Measurements from ENCODE around the gene CDK14.
"Not testable (repeated sequence)": the region's sequence is repeated elsewhere in the genome, so short reads cannot be mapped to it uniquely, and the experiment has no call there.

CDK14 gene

DNA sequence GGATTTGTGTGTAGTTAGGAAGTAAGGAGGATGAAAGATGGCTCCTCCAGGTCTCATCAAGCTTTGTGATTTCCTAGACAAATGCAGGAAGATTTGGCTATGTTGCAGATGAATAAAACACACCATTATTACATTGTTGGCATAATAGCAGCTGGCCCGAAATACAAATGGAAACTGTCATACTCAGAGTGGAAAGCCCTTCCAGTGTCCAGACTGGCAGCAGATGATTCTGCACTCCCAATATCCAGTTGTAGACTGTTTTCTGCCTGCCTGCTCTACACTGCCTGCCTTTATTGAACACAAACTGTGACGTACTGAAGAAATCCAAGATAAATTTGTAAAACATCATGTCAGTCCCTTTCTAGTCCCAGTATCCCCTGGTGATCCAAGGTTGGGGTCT, 568.4 kb downstream of the CDK14 start:
- Histone ChIP-seq H3K4me1 (ENCODE audit: control insufficient read depth in 1 of 2, insufficient read depth in 1 of 2, low read depth in 1 of 2, low read length in 1 of 2) (peaks cover 8 to 19% of the 10 kb centered on the region in 2 experiments), H3K36me3 (no peaks in the 10 kb centered on the region), H3K27me3 (no peaks in the 10 kb centered on the region), H3K27ac (peak overlapping the region; percentile 48), H3K9me3 (no peaks in the 10 kb centered on the region), H3K4me3 (ENCODE audit: low read depth in 1 of 2, low read length in 1 of 2) (no peak overlapping the region)
- TF ChIP-seq, protein P1, sequence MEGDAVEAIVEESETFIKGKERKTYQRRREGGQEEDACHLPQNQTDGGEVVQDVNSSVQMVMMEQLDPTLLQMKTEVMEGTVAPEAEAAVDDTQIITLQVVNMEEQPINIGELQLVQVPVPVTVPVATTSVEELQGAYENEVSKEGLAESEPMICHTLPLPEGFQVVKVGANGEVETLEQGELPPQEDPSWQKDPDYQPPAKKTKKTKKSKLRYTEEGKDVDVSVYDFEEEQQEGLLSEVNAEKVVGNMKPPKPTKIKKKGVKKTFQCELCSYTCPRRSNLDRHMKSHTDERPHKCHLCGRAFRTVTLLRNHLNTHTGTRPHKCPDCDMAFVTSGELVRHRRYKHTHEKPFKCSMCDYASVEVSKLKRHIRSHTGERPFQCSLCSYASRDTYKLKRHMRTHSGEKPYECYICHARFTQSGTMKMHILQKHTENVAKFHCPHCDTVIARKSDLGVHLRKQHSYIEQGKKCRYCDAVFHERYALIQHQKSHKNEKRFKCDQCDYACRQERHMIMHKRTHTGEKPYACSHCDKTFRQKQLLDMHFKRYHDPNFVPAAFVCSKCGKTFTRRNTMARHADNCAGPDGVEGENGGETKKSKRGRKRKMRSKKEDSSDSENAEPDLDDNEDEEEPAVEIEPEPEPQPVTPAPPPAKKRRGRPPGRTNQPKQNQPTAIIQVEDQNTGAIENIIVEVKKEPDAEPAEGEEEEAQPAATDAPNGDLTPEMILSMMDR (IDR thresholded peaks at IDR 0.05): no peak

DNA sequence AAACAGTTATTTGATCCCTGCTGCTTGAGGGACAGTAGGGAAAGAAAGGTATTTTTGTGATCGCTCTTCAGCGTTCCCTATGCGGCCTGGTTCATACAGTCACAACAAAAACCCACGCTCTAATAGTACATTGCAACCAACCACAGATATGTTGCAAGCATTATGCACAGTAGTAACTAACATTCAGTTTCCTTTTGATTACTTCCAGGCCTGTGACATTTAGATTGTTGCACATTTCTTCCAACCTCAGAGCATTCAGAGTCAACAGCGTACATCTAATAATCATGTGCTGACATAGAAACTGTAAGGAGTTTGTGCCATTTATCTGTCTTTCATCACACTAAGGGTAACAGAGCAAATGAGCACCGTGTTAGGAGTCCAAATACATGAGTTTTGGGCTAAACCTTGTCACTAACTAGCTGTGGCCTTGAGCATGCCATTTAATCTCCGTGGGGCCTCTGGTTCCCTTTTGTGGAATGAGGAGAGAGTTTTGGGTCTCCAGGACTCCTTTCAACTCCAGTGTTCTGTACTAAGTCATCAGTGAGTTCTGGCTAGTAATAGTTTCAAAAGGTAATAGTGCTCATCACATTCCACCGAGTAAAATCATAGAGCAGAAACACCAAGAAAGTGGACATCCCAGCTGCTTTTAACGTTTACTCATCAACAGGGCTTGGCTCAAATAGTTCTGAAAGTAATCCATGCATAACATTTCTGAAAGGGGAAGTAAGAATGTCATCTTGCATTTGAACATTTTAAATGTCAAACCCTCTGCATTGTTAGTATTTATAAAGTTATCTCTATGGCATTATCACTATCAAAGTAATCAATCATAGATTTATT, 569.1 kb downstream of the CDK14 start:
- TF ChIP-seq, protein P1 (IDR thresholded peaks at IDR 0.05): no peak
- H3K4me3 ChIP-seq (ENCODE audit: low read depth in 1 of 2, low read length in 1 of 2): no peak overlapping the region

DNA sequence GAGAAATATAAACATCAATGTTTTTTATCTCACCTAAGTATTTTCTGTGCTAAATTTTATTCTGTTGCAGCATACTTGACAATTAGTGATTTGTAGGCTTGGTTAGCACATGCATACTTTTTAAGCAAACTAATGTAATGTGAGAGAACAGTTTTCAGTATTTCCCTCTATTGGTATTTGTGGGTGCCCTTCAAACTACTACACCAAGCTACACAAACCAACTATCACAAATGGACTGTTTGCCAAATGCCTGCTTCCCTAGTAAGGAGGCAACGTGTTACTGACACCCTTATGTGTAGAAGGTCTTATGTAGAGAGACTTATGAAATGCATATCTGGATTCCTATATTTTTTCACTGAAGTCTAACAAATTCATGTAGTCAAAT, 569.7 kb downstream of the CDK14 start:
- TF ChIP-seq, protein P1 (IDR thresholded peaks at IDR 0.05): no peak
- H3K27me3 ChIP-seq: no peaks in the 10 kb centered on the region
- no peak overlapping the region for H3K27ac ChIP-seq
- H3K36me3 ChIP-seq: no peaks in the 10 kb centered on the region
- H3K4me3 ChIP-seq (ENCODE audit: low read depth in 1 of 2, low read length in 1 of 2): no peak overlapping the region
- no peaks in the 10 kb centered on the region for H3K9me3 ChIP-seq
- peaks cover 8 to 19% of the 10 kb centered on the region in 2 experiments for H3K4me1 ChIP-seq (ENCODE audit: control insufficient read depth in 1 of 2, insufficient read depth in 1 of 2, low read depth in 1 of 2, low read length in 1 of 2)

More for the DNA sequence above, 569.1 kb downstream of the CDK14 start:
- Histone ChIP-seq H3K4me1 (ENCODE audit: control insufficient read depth in 1 of 2, insufficient read depth in 1 of 2, low read depth in 1 of 2, low read length in 1 of 2) (peaks cover 8 to 19% of the 10 kb centered on the region in 2 experiments), H3K36me3 (no peaks in the 10 kb centered on the region), H3K27ac (peak overlapping the region; percentile 48), H3K27me3 (no peaks in the 10 kb centered on the region), H3K9me3 (no peaks in the 10 kb centered on the region)

GRCh38 chr7:91168871-91169829, 573.0 kb downstream of the CDK14 start:
- Histone ChIP-seq H3K4me1 (ENCODE audit: control insufficient read depth in 1 of 2, insufficient read depth in 1 of 2, low read depth in 1 of 2, low read length in 1 of 2) (peaks cover 8 to 14% of the 10 kb centered on the region in 2 experiments), H3K9me3 (no peaks in the 10 kb centered on the region), H3K27ac (no peak overlapping the region), H3K4me3 (ENCODE audit: low read depth in 1 of 2, low read length in 1 of 2) (no peak overlapping the region), H3K36me3 (no peaks in the 10 kb centered on the region), H3K27me3 (no peaks in the 10 kb centered on the region)
- TF ChIP-seq, protein P1 (IDR thresholded peaks at IDR 0.05): no peak

- Histone ChIP-seq H3K9me3 (no peaks in the 10 kb centered on the region), H3K36me3 (no peaks in the 10 kb centered on the region), H3K4me1 (ENCODE audit: control insufficient read depth in 1 of 2, insufficient read depth in 1 of 2, low read depth in 1 of 2, low read length in 1 of 2) (peaks cover 5 to 9% of the 10 kb centered on the region in 2 experiments), H3K27ac (no peak overlapping the region), H3K4me3 (ENCODE audit: low read depth in 1 of 2, low read length in 1 of 2) (no peak overlapping the region), H3K27me3 (no peaks in the 10 kb centered on the region)
- TF ChIP-seq, protein P1 (IDR thresholded peaks at IDR 0.05): no peak
Measured at GRCh38 chr7:91169830-91170191, 573.7 kb downstream of the CDK14 start.

- not testable (repeated sequence) for H3K27me3 ChIP-seq; H3K4me3 ChIP-seq (ENCODE audit: low read depth in 1 of 2, low read length in 1 of 2); H3K36me3 ChIP-seq; H3K9me3 ChIP-seq; H3K4me1 ChIP-seq (ENCODE audit: control insufficient read depth in 1 of 2, insufficient read depth in 1 of 2, low read depth in 1 of 2, low read length in 1 of 2); H3K27ac ChIP-seq
Measured at GRCh38 chr7:91173265-91173664, 577.1 kb downstream of the CDK14 start.

Data from neutrophil (primary cell).